Muscle of arm (tissue), 14 donors: ENCODE measurements around the gene CCDC85A. TPM values are rescaled to one million over a fixed set of nuclear protein-coding genes. Genes with fewer than 3 reads are reported as not detected.
"Not testable (repeated sequence)": the region's sequence is repeated elsewhere in the genome, so short reads cannot be mapped to it uniquely, and the experiment has no call there.

ENCODE experiments used
- DNase-seq: peaks from one replicate; pipeline ENCODE4 v3.0.0-alpha.2; 2013
- long read RNA-seq, 11 donors: transcript quantifications; one replicate each; lab custom pipeline, GENCODE V29; 2026
- polyA plus RNA-seq, 12 donors: library from polyadenylated mRNA; unstranded; fragments of 120-200 nt; gene quantifications; one replicate each; pipeline ENCODE4 v1.2.1, GENCODE V29; 2013; ENCODE audit not compliant: insufficient read length in 12 of 12

The CCDC85A gene
- polyA plus RNA-seq: 1 to 10 TPM in 11 of 12 donors, not detected in 1; 2.5 to 4.9 (median 3.4) TPM
- long read RNA-seq, donor 1: 0 reads
- long read RNA-seq, donor 2: 0 reads
- long read RNA-seq, donor 3: 0 reads
- long read RNA-seq, donor 4: 0 reads
- long read RNA-seq, donor 5, partial matches to known transcripts: 0 of 1 reads
- long read RNA-seq, donor 5, other reads (novel, unspliced or antisense): 0 of 1 reads
- long read RNA-seq, donor 6: 0 reads
- long read RNA-seq, donor 7: 0 reads
- long read RNA-seq, donor 8: 0 reads
- long read RNA-seq, donor 9: 0 reads
- long read RNA-seq, donor 10: 0 reads
- long read RNA-seq, donor 11: 0 reads

- DNase-seq: peak; percentile 87
Measured at GRCh38 chr2:56183643-56184499, at the start of gene CCDC85A. Gene CCDC85A, plus strand, starts transcription at chr2:56183990. Its CDS starts 635 bp downstream, at chr2:56184625.

GRCh38 chr2:56134861-56135260 lies 48.9 kb upstream of the CCDC85A start:
- DNase-seq: no peak

DNA sequence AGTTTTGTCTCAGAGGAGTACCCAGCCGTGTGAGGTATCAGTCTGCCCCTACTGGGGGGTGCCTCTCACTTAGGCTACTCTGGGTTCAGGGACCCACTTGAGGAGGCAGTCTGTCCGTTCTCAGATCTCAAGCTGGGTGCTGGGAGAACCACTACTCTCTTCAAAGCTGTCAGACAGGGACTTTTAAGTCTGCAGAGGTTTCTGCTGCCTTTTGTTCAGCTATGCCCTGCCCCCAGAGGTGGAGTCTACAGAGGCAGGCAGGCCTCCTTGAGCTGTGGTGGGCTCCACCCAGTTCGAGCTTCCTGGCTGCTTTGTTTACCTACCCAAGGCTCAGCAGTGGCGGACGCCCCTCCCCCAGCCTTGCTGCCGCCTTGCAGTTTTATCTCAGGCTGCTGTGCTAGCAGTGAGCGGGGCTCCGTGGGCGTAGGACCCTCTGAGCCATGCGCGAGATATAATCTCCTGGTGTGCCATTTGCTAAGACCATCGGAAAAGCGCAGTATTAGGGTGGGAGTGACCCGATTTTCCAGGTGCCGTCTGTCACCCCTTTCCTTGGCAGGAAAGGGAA lies 41.2 kb upstream of the CCDC85A start:
- not testable (repeated sequence) for DNase-seq

- no peak for DNase-seq
Measured at GRCh38 chr2:56147907-56148306, 35.9 kb upstream of the CCDC85A start.

GRCh38 chr2:56148825-56149224 lies 35.0 kb upstream of the CCDC85A start:
- DNase-seq: no peak

DNA sequence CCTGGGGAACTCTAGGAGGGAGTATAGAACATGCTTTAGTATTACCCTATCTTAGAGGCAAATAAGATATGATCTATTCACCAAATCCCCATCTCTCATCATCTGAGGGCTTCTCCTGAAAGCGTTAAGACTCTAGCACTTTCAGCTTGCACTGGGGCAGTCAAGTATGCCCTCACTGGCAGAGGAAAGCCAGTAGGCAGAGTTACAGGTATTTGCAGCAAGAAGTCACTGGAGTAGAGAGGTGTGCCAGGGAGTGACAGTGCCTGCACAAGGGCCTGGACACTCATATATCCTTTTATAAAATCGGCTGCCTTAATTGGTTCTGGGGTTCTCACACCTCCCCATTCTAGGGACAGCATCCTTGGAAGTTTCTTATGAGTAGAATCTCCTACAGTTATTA lies 31.9 kb upstream of the CCDC85A start:
- DNase-seq: no peak

DNA sequence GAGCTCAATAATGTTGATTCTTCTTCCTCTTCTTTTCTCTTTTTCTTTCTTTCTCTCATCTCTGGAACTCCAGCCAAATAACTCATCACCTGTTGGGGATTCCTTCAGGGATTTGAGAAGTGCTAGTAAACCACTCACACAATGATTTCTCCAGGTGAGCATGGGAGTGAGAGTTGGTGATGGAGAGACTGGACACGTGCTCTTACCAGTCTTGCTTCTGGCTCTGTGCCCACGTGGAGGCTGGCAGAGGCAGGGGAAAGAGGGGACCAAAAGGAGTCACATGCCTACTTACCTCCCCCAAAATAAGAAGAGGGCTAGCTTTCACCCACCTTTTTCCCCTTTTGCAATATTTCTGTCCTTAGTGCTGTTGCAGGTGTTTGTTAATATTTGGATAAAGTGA lies 28.6 kb upstream of the CCDC85A start:
- DNase-seq: no peak

GRCh38 chr2:56159875-56160274 lies 23.9 kb upstream of the CCDC85A start:
- not testable (repeated sequence) for DNase-seq

GRCh38 chr2:56167616-56168562 lies 15.9 kb upstream of the CCDC85A start:
- DNase-seq: no peak

DNA sequence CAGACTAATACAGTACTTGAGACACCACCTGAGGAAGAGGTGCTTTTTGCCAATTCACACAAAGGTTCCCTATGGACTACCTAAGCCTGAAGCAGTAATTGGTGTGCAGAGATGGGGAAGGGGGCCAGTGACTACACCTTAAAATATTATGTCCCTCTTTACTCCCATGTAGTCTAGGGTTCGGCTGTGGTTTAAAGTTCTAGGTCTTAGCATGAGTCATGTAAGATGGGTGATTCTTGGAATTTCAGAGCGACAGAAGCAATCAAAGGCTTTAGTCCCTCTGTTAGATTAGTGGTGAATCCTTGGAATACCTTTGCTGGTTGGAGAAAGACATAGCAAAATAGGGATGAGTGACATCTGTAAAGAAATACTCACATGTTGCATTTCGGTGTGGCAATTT lies 14.3 kb upstream of the CCDC85A start:
- DNase-seq: no peak

DNA sequence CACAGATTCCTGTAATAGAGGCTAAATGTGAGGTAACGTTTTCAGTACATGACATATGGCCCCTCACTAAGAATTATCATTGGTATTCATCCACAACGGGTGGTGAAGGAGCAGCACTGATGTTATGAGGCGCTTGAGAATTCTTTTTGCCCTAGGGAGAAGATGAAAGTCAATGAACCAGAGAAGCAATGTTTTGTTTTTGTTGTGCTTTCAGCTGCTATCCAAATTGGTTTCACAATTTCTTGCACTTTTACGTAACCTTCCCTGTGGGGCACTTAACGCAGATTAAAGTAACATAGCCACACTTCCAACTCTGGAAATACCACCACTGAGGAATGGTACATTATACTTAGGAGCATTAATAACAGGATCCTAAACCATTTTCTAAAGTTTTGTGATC lies 13.3 kb upstream of the CCDC85A start:
- DNase-seq: no peak

- no peak for DNase-seq
Measured at GRCh38 chr2:56170988-56171387, 12.8 kb upstream of the CCDC85A start.

DNA sequence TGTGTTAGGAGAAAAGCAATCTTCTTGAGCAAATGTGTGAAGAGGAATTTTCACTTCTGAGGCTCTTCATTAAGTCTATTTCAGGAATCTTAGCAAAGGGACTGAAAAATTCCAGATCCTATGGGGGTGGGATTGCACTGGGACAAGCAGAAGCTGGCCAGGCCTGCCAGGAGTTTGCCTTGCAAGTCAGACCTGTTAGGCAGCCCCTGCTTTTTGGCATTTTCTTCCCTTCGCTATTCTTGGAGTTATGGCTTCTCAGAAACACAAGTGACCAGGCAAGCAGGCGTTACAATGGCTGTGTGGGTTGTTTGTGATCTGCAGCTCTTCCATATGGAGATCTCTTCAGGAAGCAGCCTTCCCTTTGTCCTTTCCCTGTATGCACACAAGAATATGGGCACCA lies 8.0 kb upstream of the CCDC85A start:
- DNase-seq: no peak

DNA sequence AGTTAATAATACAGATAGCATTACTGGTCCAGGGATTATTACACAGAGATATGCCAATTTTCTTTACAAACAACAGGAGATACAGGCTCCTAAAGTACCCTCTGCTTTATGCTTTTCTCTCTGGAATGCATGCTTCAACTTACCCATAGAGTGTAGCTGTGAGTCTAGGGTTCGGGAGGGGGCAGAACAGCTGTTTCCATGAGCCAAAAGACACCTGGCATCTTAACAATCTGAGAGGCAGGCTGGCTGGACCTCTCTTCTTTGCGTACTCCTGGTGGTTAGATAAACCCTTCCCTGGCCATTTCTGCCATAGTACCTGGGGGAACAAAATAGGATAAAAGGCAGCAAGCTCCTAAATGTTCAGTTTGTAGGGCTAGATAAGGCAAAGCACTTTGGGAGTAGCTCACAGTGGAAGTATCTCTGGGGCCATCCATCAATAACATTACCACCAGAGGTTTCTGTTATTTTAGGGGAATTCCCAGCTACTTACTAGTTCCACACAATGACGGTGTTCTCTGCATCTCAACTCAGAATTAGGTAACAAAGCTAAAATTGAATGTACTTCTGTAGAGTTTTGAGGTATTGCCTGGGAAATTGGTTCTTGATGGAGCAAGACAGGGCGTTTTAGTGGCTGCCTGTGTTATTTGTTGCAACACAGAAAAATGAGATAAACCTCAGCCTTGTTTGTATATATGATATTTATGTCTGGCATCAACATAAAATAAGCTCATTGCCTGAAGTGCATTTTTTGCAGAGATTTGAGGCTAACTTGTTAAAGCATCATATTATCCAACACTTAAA lies 6.2 kb upstream of the CCDC85A start:
- no peak for DNase-seq

DNA sequence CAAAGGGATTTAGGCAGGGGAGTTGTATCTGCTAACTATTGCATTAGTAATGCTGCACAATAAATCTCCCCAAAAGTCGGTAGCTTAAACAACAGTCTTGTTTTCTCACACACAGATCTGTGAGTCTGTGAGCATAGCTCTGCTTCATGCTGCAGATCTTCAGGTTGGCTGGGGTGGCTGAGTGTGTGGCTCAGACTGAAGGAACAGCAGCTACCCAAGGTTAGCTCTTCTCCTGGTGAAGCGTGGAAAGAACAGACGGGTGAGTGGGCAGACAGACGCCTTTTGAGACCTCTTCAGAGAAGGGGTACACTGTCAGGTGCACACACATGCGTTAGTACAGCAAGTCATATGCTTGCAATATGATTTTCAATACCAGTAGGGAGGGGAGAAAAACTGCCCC lies 3.9 kb upstream of the CCDC85A start:
- no peak for DNase-seq

GRCh38 chr2:56182420-56182819 lies 1.4 kb upstream of the CCDC85A start:
- DNase-seq: no peak

DNA sequence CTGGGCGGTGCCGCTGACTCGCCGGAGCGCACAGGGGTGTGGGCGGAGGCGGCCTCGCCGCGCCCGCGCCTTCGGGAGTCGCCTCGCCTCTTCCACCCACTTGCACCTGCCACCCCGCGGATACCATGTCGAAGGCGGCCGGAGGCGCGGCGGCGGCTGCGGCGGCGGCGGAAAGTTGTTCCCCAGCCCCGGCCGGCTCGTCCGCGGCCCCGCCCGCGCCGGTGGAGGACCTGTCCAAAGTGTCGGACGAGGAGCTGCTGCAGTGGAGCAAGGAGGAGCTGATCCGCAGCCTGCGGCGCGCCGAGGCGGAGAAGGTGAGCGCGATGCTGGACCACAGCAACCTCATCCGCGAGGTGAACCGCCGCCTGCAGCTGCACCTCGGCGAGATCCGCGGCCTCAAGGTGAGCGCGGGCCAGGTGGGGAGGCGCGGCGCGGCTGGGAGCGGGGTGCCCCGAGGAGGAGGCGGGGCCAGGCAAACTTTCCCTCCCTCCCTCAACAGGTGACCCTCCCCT lies 766 bp downstream of the CCDC85A start:
- DNase-seq: no peak

- peak; percentile 17 for DNase-seq
Measured at GRCh38 chr2:56185101-56185581, 1.4 kb downstream of the CCDC85A start.

- peak; percentile 12 for DNase-seq
Measured at GRCh38 chr2:56185582-56186046, 1.8 kb downstream of the CCDC85A start.

DNA sequence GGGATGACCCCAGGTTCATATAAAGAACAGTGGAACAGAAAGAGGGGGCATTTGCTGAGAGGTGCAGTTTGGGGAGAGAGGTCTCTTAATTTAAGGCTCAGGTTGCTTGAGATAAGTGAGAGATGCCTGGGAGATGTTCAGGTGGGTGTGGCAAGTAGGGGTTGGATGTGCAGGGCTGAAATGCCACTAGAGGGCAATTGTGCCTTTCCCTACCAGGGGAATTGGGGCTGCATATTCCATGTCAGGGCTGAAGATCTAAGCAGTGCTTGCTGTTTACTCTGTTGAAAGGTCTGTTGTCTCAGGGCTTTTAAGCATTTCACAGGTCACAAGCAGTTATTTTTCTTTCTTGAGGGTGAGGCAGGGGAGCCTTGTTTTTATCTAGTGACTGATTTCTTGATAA lies 7.8 kb downstream of the CCDC85A start:
- DNase-seq: no peak
